Muscle of leg (tissue), 11 donors: ENCODE results near the gene NELFB. TPM values are rescaled to one million over a fixed set of nuclear protein-coding genes. Genes with fewer than 3 reads are reported as not detected.

Experiments used
- DNase-seq: peaks from one replicate; pipeline ENCODE4 v3.0.0; 2013
- H3K27ac ChIP-seq: one replicate; pipeline ENCODE4 v1.5.1; 2013; ENCODE audit warnings: mild to moderate bottlenecking, low read length, control low read depth
- H3K27me3 ChIP-seq: one replicate; pipeline ENCODE4 v1.6.1; 2013; ENCODE audit warnings: low read length; ENCODE audit not compliant: control insufficient read depth, insufficient read depth
- H3K36me3 ChIP-seq: one replicate; pipeline ENCODE4 v1.6.1; 2013; ENCODE audit warnings: low read length; ENCODE audit not compliant: control insufficient read depth, insufficient read depth
- H3K4me1 ChIP-seq: one replicate; pipeline ENCODE4 v1.6.1; 2013; ENCODE audit warnings: low read length; ENCODE audit not compliant: control insufficient read depth, insufficient read depth
- H3K4me3 ChIP-seq: one replicate; pipeline ENCODE4 v1.5.1; 2013; ENCODE audit warnings: low read length, control low read depth
- H3K9me3 ChIP-seq: replicated peaks from 2 replicates; pipeline ENCODE4 v1.6.1; 2013; ENCODE audit warnings: low read depth, low read length; ENCODE audit not compliant: control insufficient read depth
- WGBS: methylation state at CpG from one replicate; pipeline ENCODE4 v1.1.5; 2013; ENCODE audit warnings: missing lambda C conversion rate; ENCODE audit not compliant: insufficient coverage; 5-methylcytosine and 5-hydroxymethylcytosine counted together
- polyA plus RNA-seq, 8 donors: library from polyadenylated mRNA; unstranded; fragments of 120-200 nt; gene quantifications; one replicate each; pipeline versions ENCODE4 v1.2.1 to v1.2.3, GENCODE V29; 2013; ENCODE audit warnings: inconsistent platforms in 1 of 8, low replicate concordance in 1 of 8; ENCODE audit not compliant: insufficient read length in 8 of 8, insufficient read depth in 1 of 8
- total RNA-seq: library from RNA; stranded (reverse); fragments of 120-200 nt; gene quantifications from one replicate; pipeline ENCODE4 v1.2.4, GENCODE V29; 2013

NELFB gene
- total and polyA plus RNA-seq, 9 donors = 25.9 to 57.6 (median 52.7) TPM

DNA sequence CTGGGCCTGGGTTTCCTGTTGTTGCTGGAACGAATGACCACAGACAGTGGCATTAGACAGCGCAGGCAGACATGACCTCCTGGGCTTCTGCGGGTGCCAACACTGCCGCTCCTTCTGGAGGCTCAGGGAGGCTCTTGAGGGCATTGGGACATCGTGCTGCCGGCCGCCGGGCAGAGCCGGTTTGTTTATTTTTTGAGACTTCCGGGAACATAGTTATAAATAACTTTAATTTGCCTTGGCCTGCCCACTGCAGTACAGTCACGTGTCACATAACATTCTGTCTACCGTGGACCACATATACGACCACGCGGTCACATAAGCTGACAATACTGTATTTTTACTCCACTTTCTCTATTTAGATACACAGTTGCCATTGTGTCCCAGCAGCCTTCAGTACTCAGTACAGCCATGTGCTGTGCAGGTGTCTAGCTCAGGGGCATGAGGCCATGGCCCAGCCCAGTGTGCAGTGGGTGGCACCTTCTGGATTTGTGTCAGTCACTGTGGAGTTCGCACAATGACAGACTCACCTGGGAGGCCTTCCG lies 14.2 kb downstream of the NELFB start:
- Histone ChIP-seq H3K9me3 (no peaks in the 10 kb centered on the region), H3K4me1 (peaks cover 15% of the 10 kb centered on the region), H3K27me3 (no peaks in the 10 kb centered on the region), H3K27ac (peak overlapping the region; percentile 42), H3K36me3 (peaks cover 76% of the 10 kb centered on the region), H3K4me3 (no peak overlapping the region)
- 81% methylated on average over 17 of the region's 17 CpGs for WGBS
- peak; percentile 27 for DNase-seq

GRCh38 chr9:137270929-137271695 lies 16.0 kb downstream of the NELFB start:
- peaks cover 29% of the 10 kb centered on the region for H3K4me1 ChIP-seq
- H3K27ac ChIP-seq = no peak overlapping the region
- DNase-seq = no peak
- 81% methylated on average over 26 of the region's 32 CpGs for WGBS
- peaks cover 62% of the 10 kb centered on the region for H3K36me3 ChIP-seq
- H3K4me3 ChIP-seq = no peak overlapping the region
- no peaks in the 10 kb centered on the region for H3K27me3 ChIP-seq
- H3K9me3 ChIP-seq = no peaks in the 10 kb centered on the region

DNA sequence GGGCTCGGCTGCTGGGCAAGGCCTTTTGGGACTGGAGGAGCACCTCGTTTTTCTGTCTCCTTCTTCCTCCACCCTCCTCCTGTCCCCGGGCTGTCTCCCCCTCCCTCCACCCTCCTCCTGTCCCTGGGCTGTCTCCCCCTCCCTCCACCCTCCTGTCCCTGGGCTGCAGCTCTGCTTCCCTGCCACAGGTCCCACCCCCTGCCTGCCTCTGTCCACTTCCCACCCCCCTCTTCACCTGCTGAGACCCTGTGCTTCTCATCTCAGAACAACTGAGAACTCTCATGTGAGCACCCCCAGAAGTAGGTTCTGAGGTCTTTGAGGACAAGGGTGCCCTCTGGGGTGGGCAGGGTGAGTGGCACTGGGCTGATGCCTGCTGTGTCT lies 16.6 kb downstream of the NELFB start:
- Histone ChIP-seq H3K36me3 (peaks cover 56% of the 10 kb centered on the region), H3K27ac (no peak overlapping the region), H3K27me3 (peaks cover 4% of the 10 kb centered on the region), H3K4me3 (no peak overlapping the region), H3K4me1 (peaks cover 34% of the 10 kb centered on the region), H3K9me3 (no peaks in the 10 kb centered on the region)
- peak; percentile 4 for DNase-seq
- 57% methylated on average over 1 of the region's 3 CpGs for WGBS

DNA sequence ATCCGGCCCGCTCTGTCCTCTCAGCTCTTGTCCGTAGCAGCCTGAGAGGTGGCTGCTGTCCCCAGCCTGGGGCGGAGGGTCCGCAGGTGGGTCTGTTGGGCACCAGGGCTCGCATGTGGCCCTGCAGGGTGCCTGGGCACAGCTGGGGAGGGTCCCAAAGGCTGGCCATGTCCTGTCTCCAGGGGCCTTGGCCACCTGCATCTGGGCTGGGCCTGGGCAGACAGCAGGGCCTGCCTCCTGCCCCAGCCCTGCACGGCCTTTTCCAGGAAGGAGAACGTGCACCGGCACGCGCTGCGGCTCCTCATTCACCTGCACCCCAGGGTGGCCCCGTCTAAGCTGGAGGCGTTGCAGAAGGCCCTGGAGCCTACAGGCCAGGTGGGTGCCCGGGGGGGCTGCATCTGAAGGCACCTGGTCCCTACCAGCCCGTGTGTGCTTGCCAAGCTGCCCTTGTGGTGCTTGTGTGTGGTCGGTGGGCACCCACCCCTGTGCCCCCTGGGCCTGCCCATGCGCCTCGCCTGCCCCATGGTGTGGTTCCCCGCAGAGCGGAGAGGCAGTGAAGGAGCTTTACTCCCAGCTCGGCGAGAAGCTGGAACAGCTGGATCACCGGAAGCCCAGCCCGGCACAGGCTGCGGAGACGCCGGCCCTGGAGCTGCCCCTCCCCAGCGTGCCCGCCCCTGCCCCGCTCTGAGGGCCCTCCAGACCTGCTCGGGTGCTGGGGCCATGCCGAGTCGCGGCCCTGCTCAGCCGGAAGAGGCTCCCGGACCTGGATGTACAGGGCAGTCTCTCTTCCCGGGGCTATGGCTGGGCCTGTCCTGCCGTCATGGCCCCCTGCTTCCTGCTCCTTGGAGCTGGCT lies 17.3 kb downstream of the NELFB start:
- Histone ChIP-seq H3K4me1 (peaks cover 42% of the 10 kb centered on the region), H3K27me3 (peaks cover 12% of the 10 kb centered on the region), H3K4me3 (no peak overlapping the region), H3K27ac (no peak overlapping the region), H3K36me3 (peaks cover 50% of the 10 kb centered on the region), H3K9me3 (no peaks in the 10 kb centered on the region)
- WGBS = 91% methylated on average over 39 of the region's 39 CpGs
- peak; percentile 3 for DNase-seq

DNA sequence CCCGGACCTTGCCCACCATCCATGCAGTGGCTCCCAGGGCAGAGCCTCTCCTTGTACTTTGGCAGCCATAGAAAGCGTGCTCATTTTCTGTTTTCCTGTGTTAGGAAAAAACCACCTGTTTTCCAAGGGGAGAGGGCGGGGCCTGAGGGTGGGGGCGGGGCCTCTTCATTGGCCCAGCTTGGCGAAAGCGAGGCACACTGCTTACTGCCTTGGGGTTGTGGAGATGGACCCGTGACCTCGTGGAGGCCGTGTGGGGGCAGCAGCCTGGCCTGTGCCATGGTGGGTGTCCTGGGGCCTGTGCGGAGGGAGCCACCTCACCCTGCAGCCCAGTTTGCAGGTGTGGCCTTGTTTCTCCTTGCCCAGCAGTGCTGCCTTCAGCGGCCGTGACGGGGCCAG lies 18.0 kb downstream of the NELFB start:
- peaks cover 48% of the 10 kb centered on the region for H3K4me1 ChIP-seq

GRCh38 chr9:137273611-137274320 lies 18.6 kb downstream of the NELFB start:
- peak; percentile 12 for DNase-seq

More for the DNA sequence above, 18.0 kb downstream of the NELFB start:
- Histone ChIP-seq H3K36me3 (peaks cover 44% of the 10 kb centered on the region), H3K4me3 (no peak overlapping the region), H3K27ac (no peak overlapping the region), H3K9me3 (no peaks in the 10 kb centered on the region), H3K27me3 (peaks cover 18% of the 10 kb centered on the region)
- DNase-seq = no peak
- 73% methylated on average over 13 of the region's 13 CpGs for WGBS

GRCh38 chr9:137275203-137275587 lies 20.1 kb downstream of the NELFB start:
- peak; percentile 10 for DNase-seq
- Histone ChIP-seq H3K27ac (no peak overlapping the region), H3K9me3 (no peaks in the 10 kb centered on the region), H3K4me3 (no peak overlapping the region), H3K4me1 (peaks cover 45% of the 10 kb centered on the region), H3K36me3 (peaks cover 26% of the 10 kb centered on the region), H3K27me3 (peaks cover 33% of the 10 kb centered on the region)
- WGBS = 81% methylated on average over 10 of the region's 10 CpGs

More at GRCh38 chr9:137273611-137274320, 18.6 kb downstream of the NELFB start:
- H3K4me1 ChIP-seq = peaks cover 46% of the 10 kb centered on the region
- WGBS = 85% methylated on average over 14 of the region's 15 CpGs
- no peaks in the 10 kb centered on the region for H3K9me3 ChIP-seq
- H3K36me3 ChIP-seq = peaks cover 39% of the 10 kb centered on the region
- H3K27me3 ChIP-seq = peaks cover 20% of the 10 kb centered on the region
- H3K4me3 ChIP-seq = no peak overlapping the region
- no peak overlapping the region for H3K27ac ChIP-seq

GRCh38 chr9:137275588-137276472 lies 20.7 kb downstream of the NELFB start:
- Histone ChIP-seq H3K27ac (peak overlapping the region; percentile 94), H3K27me3 (peaks cover 40% of the 10 kb centered on the region), H3K4me1 (peaks cover 51% of the 10 kb centered on the region), H3K36me3 (peaks cover 24% of the 10 kb centered on the region), H3K4me3 (no peak overlapping the region), H3K9me3 (no peaks in the 10 kb centered on the region)
- WGBS = 72% methylated on average over 23 of the region's 24 CpGs
- peak; percentile 16 for DNase-seq
